ENCODE data around the gene ARID1B.

Gene ARID1B

DNA sequence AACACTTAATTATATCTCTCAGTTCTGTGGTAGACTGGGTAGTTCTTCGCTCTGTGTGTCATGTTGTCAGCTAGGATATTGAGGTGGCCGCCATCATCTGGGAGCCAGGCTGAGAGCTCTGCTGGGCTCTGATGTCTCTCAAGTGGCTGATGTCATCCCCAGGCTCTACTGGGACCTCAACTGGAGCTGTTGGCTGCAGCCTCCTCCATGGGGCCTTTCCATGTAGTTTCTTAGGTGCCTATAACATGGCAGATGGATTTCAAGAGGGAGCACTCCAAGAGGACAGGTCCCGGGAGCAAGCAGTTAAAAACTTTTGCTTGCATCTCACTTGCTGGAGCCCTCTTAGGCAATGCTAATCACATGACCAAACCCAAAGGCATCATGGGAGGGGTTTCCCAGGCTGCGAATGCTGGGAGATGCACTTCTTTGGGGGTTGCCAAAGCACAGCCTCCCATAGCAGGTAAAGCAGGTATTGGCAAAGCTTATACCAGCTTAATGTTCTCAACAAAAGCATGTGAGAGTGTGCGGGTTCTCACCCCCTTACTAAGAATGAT, 416.3 kb downstream of the ARID1B start:
- H2AK5ac ChIP-seq (ENCODE audit: low read depth, low read length) = no peak overlapping the region
- H2BK5ac ChIP-seq (ENCODE audit: low read length) = no peak overlapping the region
- H2BK15ac ChIP-seq (ENCODE audit: low read length) = no peak overlapping the region
- H3K14ac ChIP-seq (ENCODE audit: low read length) = no peak overlapping the region
- peaks cover 30 to 98% of the 10 kb centered on the region in 2 donors for H3K36me3 ChIP-seq (replicated peaks in 1 of 2; ENCODE audit: control insufficient read depth in 2 of 2, insufficient read depth in 2 of 2, low read length in 2 of 2)
- H3K4me2 ChIP-seq (ENCODE audit: insufficient read depth, low read length, poor library complexity, severe bottlenecking) = no peak overlapping the region
- H3K23ac ChIP-seq (ENCODE audit: low read depth, low read length, poor library complexity) = no peak overlapping the region
- H3K4me1 ChIP-seq (ENCODE audit: control insufficient read depth in 2 of 2, insufficient read depth in 1 of 2, low read depth in 1 of 2, low read length in 2 of 2) = no peaks in the 10 kb centered on the region
- H2AFZ ChIP-seq (ENCODE audit: low read length) = no peak overlapping the region
- no peak overlapping the region for H4K8ac ChIP-seq (ENCODE audit: low read depth, low read length)
- H3K79me1 ChIP-seq (ENCODE audit: low read depth, low read length) = no peaks in the 10 kb centered on the region
- H3K27me3 ChIP-seq (ENCODE audit: control insufficient read depth in 3 of 3, insufficient read depth in 3 of 3, low read depth in 1 of 3, low read length in 3 of 3) = no peaks in the 10 kb centered on the region
- no peak overlapping the region for H2BK12ac ChIP-seq (ENCODE audit: low read length)
- H3K9me3 ChIP-seq (replicated peaks in 1 of 2; ENCODE audit: control insufficient read depth in 2 of 2, insufficient read depth in 1 of 2, low read depth in 1 of 2, low read length in 2 of 2) = no peaks in the 10 kb centered on the region
- no peak overlapping the region for H3K18ac ChIP-seq (ENCODE audit: low read length)
- no peak overlapping the region for H2BK120ac ChIP-seq (ENCODE audit: low read depth, low read length)
- WGBS, 2 donors (ENCODE audit: extremely low coverage in 2 of 2, insufficient read length in 2 of 2, insufficient replicate concordance in 1 of 2) = no CpG with 5 or more reads among the region's 5 CpGs
- H3K4me3 ChIP-seq (ENCODE audit: low read length in 2 of 2) = no peak overlapping the region
- no peak for DNase-seq (ENCODE audit: low spot score)
- H3K4ac ChIP-seq (ENCODE audit: low read length) = no peak overlapping the region
- no peak overlapping the region for H3K9ac ChIP-seq (ENCODE audit: low read depth, low read length, poor library complexity)
- H3K27ac ChIP-seq (replicated peaks; ENCODE audit: low read length) = no peak overlapping the region
- H4K91ac ChIP-seq (ENCODE audit: low read depth, low read length, poor library complexity) = no peak overlapping the region

- Histone ChIP-seq H3K79me1 (ENCODE audit: low read depth, low read length) (no peaks in the 10 kb centered on the region), H3K9me3 (replicated peaks in 1 of 2; ENCODE audit: control insufficient read depth in 2 of 2, insufficient read depth in 1 of 2, low read depth in 1 of 2, low read length in 2 of 2) (no peaks in the 10 kb centered on the region), H3K27me3 (ENCODE audit: control insufficient read depth in 3 of 3, insufficient read depth in 3 of 3, low read depth in 1 of 3, low read length in 3 of 3) (no peaks in the 10 kb centered on the region), H3K4me3 (ENCODE audit: low read length in 2 of 2) (no peak overlapping the region), H2BK5ac (ENCODE audit: low read length) (no peak overlapping the region), H3K27ac (replicated peaks; ENCODE audit: low read length) (no peak overlapping the region), H3K4ac (ENCODE audit: low read length) (no peak overlapping the region), H3K23ac (ENCODE audit: low read depth, low read length, poor library complexity) (no peak overlapping the region), H3K9ac (ENCODE audit: low read depth, low read length, poor library complexity) (no peak overlapping the region), H2BK15ac (ENCODE audit: low read length) (no peak overlapping the region), H4K91ac (ENCODE audit: low read depth, low read length, poor library complexity) (no peak overlapping the region), H3K14ac (ENCODE audit: low read length) (no peak overlapping the region), H4K8ac (ENCODE audit: low read depth, low read length) (no peak overlapping the region), H3K36me3 (replicated peaks in 1 of 2; ENCODE audit: control insufficient read depth in 2 of 2, insufficient read depth in 2 of 2, low read length in 2 of 2) (peaks cover 30 to 98% of the 10 kb centered on the region in 2 donors), H2BK12ac (ENCODE audit: low read length) (no peak overlapping the region), H3K4me2 (ENCODE audit: insufficient read depth, low read length, poor library complexity, severe bottlenecking) (no peak overlapping the region), H3K4me1 (ENCODE audit: control insufficient read depth in 2 of 2, insufficient read depth in 1 of 2, low read depth in 1 of 2, low read length in 2 of 2) (no peaks in the 10 kb centered on the region), H2BK120ac (ENCODE audit: low read depth, low read length) (no peak overlapping the region), H2AFZ (ENCODE audit: low read length) (no peak overlapping the region), H2AK5ac (ENCODE audit: low read depth, low read length) (no peak overlapping the region), H3K18ac (ENCODE audit: low read length) (no peak overlapping the region)
- no peak for DNase-seq (ENCODE audit: low spot score)
- WGBS, 2 donors (ENCODE audit: extremely low coverage in 2 of 2, insufficient read length in 2 of 2, insufficient replicate concordance in 1 of 2) = no CpG with 5 or more reads among the region's 2 CpGs
Measured at GRCh38 chr6:157194110-157194509, 416.9 kb downstream of the ARID1B start.

DNA sequence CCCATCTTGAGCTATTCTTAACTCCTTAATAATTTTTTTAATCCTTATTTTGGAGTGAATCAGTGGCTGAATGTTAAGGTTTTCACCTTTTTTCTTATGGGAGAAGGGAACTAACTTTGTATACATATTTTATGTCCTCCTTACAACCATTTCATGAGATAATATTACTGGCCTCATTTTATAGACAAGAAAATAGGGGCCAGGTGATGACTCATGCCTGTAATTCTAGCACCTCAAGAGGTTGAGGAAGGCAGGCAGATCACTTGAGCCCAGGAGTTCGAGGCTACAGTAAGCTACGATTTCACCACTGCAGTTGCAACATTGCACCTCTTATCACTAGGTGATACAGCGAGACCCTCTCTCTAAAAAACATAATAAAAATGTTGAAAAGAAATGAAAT, 417.5 kb downstream of the ARID1B start:
- Histone ChIP-seq H3K4ac (ENCODE audit: low read length) (no peak overlapping the region), H3K4me3 (ENCODE audit: low read length in 2 of 2) (no peak overlapping the region), H4K8ac (ENCODE audit: low read depth, low read length) (no peak overlapping the region), H3K27ac (replicated peaks; ENCODE audit: low read length) (no peak overlapping the region), H2AK5ac (ENCODE audit: low read depth, low read length) (no peak overlapping the region), H2BK12ac (ENCODE audit: low read length) (no peak overlapping the region), H3K4me1 (ENCODE audit: control insufficient read depth in 2 of 2, insufficient read depth in 1 of 2, low read depth in 1 of 2, low read length in 2 of 2) (no peaks in the 10 kb centered on the region), H3K14ac (ENCODE audit: low read length) (no peak overlapping the region), H3K9ac (ENCODE audit: low read depth, low read length, poor library complexity) (no peak overlapping the region), H2BK15ac (ENCODE audit: low read length) (no peak overlapping the region), H3K4me2 (ENCODE audit: insufficient read depth, low read length, poor library complexity, severe bottlenecking) (no peak overlapping the region), H3K79me1 (ENCODE audit: low read depth, low read length) (no peaks in the 10 kb centered on the region), H3K18ac (ENCODE audit: low read length) (no peak overlapping the region), H3K27me3 (ENCODE audit: control insufficient read depth in 3 of 3, insufficient read depth in 3 of 3, low read depth in 1 of 3, low read length in 3 of 3) (no peaks in the 10 kb centered on the region), H3K9me3 (replicated peaks in 1 of 2; ENCODE audit: control insufficient read depth in 2 of 2, insufficient read depth in 1 of 2, low read depth in 1 of 2, low read length in 2 of 2) (no peaks in the 10 kb centered on the region), H3K36me3 (replicated peaks in 1 of 2; ENCODE audit: control insufficient read depth in 2 of 2, insufficient read depth in 2 of 2, low read length in 2 of 2) (peaks cover 29 to 96% of the 10 kb centered on the region in 2 donors), H2AFZ (ENCODE audit: low read length) (no peak overlapping the region), H4K91ac (ENCODE audit: low read depth, low read length, poor library complexity) (no peak overlapping the region), H2BK120ac (ENCODE audit: low read depth, low read length) (no peak overlapping the region), H2BK5ac (ENCODE audit: low read length) (no peak overlapping the region), H3K23ac (ENCODE audit: low read depth, low read length, poor library complexity) (no peak overlapping the region)
- no peak for DNase-seq (ENCODE audit: low spot score)
- WGBS, 2 donors (ENCODE audit: extremely low coverage in 2 of 2, insufficient read length in 2 of 2, insufficient replicate concordance in 1 of 2) = no CpG with 5 or more reads among the region's 3 CpGs

DNA sequence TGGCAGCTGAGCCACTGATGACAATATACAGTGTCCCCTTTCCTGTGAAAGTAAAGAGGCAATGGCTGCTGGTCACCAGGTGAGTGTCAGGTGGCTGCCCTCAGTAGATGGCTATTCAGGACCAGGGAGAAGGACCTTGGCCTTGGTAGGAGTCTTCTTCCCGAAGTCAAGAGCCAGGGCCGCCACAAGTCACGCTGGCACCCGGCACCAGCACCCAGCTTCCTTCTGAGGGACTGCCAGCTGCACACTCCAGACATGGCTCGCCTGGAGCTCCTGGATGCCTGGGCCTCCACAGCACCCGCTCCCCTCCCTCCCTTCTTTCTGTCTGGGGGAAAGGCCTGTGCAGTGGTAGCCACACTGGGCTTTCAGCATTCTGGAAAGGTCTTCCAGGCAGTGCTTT, 419.2 kb downstream of the ARID1B start:
- Histone ChIP-seq H2AFZ (ENCODE audit: low read length) (no peak overlapping the region), H3K36me3 (replicated peaks in 1 of 2; ENCODE audit: control insufficient read depth in 2 of 2, insufficient read depth in 2 of 2, low read length in 2 of 2) (peaks cover 26 to 95% of the 10 kb centered on the region in 2 donors), H3K18ac (ENCODE audit: low read length) (no peak overlapping the region), H3K4ac (ENCODE audit: low read length) (no peak overlapping the region), H3K4me2 (ENCODE audit: insufficient read depth, low read length, poor library complexity, severe bottlenecking) (no peak overlapping the region), H3K9me3 (replicated peaks in 1 of 2; ENCODE audit: control insufficient read depth in 2 of 2, insufficient read depth in 1 of 2, low read depth in 1 of 2, low read length in 2 of 2) (no peaks in the 10 kb centered on the region), H3K9ac (ENCODE audit: low read depth, low read length, poor library complexity) (no peak overlapping the region), H2BK12ac (ENCODE audit: low read length) (no peak overlapping the region), H3K4me1 (ENCODE audit: control insufficient read depth in 2 of 2, insufficient read depth in 1 of 2, low read depth in 1 of 2, low read length in 2 of 2) (no peaks in the 10 kb centered on the region), H2BK15ac (ENCODE audit: low read length) (no peak overlapping the region), H2BK5ac (ENCODE audit: low read length) (no peak overlapping the region), H3K27me3 (ENCODE audit: control insufficient read depth in 3 of 3, insufficient read depth in 3 of 3, low read depth in 1 of 3, low read length in 3 of 3) (no peaks in the 10 kb centered on the region), H3K23ac (ENCODE audit: low read depth, low read length, poor library complexity) (peak overlapping the region; percentile 2), H4K91ac (ENCODE audit: low read depth, low read length, poor library complexity) (no peak overlapping the region), H3K27ac (replicated peaks; ENCODE audit: low read length) (no peak overlapping the region), H2AK5ac (ENCODE audit: low read depth, low read length) (no peak overlapping the region), H2BK120ac (ENCODE audit: low read depth, low read length) (no peak overlapping the region), H4K8ac (ENCODE audit: low read depth, low read length) (no peak overlapping the region), H3K79me1 (ENCODE audit: low read depth, low read length) (peaks cover 2% of the 10 kb centered on the region), H3K14ac (ENCODE audit: low read length) (no peak overlapping the region), H3K4me3 (ENCODE audit: low read length in 2 of 2) (no peak overlapping the region)
- no peak for DNase-seq (ENCODE audit: low spot score)
- WGBS, 2 donors (ENCODE audit: extremely low coverage in 2 of 2, insufficient read length in 2 of 2, insufficient replicate concordance in 1 of 2) = no CpG with 5 or more reads among the region's 6 CpGs
